Nucleus accumbens (tissue), 56 donors: ENCODE data around the gene TPSD1.
"Not testable (repeated sequence)": the region's sequence is repeated elsewhere in the genome, so short reads cannot be mapped to it uniquely, and the experiment has no call there.

ENCODE experiments used
- DNase-seq, 56 donors: peaks; one replicate each; lab custom pipeline; 2025; lab: John Stamatoyannopoulos, UW

TPSD1 gene

DNA sequence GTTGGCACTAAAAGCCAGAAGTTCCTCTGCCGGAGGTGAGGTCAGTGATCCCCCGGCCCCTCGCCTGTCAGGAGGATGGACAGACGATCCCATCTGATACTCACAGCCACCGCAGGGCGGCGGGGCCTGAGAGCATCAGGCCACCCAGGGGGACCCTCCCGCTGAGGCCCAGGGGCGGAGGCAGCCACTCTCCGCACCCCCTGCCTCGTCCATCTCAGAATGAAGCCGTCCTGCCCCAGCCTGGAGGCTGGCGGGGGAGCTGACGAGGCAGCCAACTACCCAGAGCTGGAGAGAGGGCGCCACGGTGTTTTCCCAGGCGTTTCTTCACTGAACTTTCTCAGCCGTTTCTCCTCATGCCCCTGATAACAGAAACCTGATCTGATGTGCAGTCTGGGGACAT, 22.6 kb downstream of the TPSD1 start:
- no peak for DNase-seq

DNA sequence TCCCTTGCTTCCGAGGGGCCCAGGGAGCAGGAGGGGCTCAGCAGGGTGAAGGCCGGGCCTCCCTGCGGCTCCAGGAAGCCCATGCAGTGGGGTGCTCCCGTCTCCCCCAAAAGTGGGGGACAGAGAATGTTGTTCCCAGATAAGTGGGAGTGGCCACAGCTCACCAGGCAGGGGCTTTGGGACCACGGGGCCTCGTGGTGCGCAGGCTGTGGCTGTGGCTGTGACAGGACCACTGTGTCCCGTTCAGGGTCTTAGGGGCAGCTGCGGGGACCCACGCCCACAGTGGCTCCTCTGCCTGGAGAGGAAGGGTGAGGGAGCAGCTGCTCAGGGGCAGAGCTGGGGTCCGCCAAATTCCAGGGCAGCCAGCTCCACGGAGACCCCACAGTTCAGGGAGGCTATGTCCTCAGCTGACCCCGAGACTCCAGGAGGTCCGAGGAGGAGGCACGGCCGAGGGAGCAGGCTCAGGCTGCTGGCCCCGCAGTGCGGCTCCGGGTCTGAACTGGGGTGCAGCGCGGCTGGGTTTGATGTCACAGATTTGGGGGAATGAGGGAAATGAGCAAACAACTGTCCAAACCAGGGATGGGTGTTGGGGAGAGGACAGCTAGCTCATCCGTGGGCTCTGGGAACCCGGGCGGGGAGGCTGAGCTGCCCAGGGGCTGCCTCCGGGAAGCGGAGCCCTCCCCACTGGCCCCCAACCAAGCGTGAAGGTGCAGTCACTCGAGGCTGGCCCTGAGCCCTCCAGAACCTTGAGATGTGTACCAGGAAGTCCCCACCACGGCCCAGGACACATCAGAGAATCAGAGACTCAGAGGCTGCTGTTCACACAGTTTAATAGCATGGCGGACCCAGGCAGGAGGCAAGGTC, 23.4 kb downstream of the TPSD1 start:
- no peak for DNase-seq

DNA sequence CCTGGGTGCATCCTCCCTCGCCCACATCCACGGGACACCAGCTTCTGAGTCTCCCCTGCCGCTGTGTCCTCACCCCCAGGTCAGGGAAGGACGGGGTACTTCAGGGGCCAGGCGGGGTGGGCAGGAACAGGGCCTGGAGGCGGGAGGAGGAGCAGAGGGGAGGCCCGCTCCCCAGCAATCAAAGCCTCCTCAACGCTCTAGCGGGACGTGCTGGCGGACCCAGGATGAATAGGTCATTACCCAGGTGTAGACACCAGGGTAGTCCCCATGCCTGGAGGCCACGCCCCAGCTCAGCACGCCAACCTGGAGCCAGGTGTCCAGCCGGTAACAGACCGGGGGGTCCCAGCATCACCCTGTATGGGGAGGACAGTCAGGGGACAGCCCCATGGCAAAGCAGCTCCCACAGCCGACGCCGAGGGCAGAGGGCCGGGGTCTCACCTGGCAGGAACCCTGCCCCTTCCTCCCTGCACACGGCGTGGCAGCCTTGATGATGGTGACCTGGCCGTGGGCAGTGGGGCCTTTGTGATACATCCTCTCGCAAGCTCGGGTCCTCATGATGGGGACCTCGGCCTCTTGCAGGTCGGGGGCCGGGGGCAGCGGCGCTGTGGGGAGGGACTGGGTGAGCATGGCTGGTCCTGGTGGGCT, 24.2 kb downstream of the TPSD1 start:
- no peak for DNase-seq

DNA sequence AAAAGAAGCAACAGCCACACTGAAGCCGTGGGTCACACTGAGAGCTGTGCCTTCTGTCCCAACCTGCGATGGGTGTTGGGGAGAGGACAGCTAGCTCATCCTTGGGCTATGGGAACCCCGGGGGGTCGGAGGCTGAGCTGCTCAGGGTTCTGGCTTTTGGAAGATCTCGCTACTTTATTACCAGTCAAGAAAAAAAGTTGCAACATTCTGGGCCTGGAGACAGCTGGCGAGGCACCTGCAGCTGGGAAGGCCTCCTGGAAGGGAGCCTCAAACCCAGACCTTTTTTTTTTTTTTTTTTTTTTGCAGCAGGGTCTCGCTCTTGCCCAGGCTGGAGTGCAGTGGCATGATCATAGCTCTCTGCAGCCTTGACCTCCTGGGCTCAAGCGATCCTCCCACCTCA, 24.9 kb downstream of the TPSD1 start:
- DNase-seq = no peak

DNA sequence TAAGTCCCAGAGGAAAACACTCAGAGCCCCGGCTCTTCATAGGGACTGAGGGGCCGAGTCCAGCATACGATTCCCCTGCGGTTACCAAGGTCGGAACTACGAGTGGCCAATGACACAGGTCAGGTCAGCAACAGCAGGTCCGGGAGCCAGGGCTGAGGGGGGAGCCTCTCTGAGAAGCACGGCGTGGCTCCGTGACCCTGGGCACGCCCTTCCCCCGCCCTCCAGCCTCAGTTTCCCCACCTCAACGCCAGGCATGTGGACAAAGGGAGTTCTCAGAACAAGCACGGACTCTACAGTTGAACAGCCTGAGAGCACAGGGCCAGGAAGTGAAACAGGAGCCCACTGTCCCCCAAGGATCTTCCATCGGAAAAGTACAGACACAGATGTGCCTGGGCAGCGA, 25.6 kb downstream of the TPSD1 start:
- DNase-seq = no peak

DNA sequence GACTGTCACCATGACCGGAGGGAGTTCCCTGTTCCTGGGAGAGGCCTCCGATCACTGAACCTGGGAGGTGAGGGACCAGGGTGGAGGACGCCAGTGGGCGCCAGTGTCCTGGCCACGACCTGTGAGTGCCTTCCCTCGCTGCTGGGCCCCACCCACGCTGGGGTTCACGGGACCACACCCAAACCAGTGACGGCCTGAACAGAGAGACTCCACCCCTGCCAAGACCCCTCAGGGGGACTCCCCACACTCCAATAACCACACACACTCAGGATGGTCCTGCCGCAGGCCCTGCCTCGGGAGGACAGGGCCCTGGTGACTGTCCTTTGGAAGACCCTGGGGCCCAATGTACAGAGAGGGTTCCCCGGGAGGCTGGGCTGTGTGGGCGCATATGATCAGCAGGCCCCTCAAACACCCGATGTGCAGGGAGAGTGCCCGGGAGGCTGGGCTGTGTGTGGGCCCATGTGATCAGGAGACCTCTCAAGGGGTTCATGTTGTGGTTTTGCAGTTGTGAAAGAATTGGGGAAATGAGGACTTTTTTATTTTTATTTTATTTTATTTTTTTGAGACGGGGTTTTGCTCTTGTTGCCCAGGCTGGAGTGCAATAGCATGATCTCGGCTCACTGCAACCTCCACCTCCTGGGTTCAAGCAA, 26.6 kb downstream of the TPSD1 start:
- no peak for DNase-seq

DNA sequence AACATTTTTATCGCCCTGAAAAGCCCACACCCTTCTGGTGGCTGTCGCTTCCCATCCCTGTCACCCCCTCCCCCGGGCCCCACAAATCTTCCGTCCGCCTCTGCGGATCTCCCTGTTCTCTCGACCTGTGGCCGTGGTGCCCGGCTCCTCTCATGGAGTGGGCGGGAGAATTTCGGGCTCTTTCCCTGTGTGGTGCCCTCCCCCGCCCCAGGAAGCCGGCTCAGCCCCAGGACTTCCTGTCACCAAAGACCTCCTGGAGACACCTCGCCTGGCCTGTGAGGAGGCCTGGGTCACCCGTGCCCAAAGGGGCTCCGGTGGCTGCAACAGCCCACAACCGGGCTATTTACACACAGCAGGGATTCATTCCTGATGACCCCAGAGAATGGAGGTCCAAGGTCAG, 27.4 kb downstream of the TPSD1 start:
- no peak for DNase-seq

DNA sequence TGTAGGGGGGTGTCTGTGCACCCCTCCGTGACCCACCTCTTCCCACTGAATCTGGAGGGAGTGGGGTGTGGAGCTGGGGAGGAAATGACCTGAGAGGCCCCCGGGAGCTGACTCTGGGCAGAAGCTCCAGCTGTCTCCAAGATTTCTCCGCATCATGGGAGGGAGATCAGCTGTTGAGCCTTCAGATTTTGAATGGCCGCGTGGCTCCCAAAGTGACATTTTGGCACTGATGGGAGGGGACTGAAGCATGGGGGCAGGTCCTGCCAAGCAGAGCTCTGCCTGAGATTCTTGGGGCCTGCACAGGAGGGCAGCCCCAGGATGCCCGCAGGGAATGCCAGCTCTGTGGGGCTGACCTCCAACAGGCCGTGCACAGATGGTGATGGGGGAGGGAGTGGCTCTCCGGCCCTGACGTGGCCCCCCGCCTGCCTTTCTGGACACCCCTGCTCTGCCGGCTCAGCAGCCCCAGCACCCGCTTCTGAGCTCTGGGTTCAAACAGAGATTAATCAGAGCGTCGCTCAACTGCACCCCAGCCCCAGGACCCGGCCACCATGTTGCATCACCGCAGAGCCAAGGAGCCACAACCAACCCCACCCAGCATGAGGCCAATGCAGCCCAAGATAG, 28.2 kb downstream of the TPSD1 start:
- no peak for DNase-seq

DNA sequence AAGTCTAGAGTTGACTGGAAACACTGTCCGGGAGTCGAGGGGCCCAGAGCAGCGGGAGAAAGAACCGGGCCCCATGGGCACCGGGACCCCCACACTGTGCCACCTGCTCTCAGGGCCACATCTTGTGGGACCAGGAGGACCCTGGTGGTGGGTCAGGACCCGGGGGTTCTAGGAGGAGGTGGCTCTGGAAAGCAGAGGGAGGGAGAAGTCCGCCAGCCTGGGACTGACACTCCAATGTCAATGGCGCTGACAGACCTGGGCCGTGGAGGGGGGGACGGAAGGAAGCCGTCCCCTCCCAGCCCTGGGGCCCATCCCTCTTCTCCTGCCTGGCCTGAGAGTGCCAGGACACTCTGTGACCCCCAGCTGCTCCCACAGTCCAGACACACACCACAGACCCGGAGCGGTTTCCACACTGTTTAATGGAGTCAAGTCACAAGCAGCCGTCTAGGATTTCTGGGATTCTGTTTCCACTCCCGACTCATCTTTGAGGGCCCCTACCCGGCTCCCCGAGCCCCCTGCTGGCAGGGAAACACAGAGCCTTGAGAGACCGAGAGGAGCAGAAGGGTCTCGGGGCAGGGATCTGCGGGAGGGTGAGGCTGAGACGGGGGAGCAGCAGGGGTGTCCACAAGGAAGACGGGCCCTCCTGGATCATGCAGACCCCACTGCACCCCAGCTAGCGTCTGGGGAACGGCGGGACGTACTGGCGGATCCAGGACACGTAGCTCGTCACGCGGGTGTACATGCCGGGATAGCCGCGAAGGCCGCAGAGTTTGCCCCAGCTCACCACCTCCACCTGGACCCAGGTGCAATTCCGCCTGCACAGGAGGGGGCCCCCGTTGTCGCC, 30.0 kb downstream of the TPSD1 start:
- DNase-seq = no peak

DNA sequence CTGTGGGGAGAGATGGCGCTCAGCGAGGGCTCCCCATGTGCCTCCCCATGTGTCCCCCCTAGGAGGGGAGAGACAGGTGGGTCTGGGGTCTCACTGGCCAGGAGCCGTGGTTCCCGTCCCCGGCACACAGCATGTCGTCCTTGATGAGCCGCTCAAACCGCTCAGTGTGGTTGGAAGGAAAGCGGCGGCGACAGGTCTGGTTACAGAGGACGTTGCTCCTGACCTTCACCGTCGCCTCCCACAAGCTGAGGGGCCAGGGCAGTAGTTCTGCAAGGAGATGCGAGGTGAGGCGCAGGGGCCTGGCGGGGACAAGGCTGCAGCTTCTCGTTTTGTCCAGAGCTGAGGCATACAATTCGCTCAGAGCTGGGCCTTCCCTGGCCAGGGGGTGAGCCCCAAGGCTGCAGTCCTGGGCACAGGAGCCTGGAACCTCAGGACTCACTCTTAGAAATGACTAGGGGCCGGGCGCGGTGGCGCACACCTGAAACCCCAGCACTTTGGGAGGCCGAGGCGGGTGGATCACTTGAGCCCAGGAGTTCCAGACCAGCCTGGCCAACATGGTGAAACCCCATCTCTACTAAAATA, 30.7 kb downstream of the TPSD1 start:
- DNase-seq = no peak

DNA sequence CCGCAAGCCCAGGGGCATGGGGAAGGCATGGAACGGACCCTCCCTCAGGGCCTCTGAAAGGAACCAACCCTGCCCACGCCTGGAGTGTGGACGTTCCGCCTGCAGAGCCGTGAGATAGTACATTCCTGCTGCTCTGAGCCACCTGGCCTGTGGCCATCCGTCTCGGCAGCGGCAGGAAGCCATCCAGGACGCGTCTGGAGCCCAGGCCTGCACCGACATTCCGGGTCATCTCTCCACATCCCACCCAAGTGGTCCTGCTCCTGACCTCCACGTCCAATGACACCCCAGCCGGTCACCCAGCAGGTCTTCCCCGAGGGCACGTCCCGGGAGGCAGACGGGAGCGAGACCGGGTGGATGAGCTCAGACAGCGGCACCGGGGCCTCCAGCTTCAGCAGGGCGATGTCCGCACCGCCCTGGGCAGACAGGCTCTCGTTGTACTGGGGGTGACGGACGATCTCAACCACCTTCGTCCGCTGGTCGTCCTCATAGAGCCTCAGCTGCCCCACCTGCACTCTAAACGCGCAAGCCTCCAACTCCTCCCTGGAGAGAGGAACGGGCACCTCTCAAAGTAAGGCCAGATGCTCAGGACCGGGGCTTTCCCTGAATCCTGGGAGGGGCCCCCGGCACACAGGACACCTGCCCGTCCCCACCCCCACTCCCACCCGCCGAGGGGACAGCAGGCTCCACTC, 32.3 kb downstream of the TPSD1 start:
- no peak for DNase-seq

DNA sequence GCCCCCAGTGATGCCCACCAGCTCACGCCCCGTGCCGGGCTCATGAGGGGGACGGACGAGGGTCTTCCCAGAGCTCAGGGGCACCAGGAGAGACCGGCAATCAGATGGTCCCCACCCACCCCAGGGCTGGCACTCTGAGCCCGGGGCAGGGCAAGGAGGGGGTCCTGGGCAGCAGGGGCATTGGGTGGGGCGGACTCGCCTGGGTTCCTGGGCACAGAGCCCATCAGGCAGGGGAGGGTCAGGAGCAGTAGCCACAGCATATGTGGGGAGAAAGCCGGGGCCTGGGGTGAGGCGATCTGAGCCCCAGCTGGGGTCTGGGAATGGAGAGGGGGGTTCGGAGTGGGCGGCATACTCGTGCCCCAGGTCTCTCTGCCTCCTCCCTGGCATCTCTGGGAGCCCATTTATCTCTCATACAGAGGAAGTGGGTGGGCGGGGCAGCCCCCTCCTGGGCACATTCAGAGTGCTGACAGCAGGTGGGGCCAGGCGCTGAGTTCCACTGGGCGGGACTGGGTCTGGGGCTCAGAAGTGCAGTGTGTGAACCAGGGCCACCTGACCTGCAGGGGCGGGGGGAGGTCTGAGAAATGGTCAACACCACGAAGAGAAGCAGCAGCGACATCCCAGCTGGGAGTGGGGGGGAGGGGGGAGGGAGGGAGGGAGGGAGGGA, 33.1 kb downstream of the TPSD1 start:
- no peak for DNase-seq

DNA sequence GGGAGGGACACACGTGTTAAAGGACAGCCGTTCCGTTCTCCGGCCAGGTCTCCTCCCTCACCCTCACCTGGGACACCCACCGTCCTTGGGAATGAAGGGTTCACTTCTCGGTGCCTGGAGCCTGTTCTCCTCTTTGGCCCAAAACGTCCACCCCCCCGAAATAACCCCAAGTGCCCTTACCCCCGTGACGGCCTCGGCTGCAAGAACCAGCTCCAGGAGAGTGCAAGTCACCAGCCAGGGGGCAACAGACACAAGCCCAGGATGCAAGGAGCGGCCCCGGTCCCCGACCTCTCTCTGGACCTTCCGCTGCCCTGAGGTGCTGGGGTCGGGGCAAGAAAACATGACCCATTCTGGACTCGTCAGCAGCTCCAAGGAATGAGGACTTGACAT, 33.6 kb downstream of the TPSD1 start:
- no peak for DNase-seq

DNA sequence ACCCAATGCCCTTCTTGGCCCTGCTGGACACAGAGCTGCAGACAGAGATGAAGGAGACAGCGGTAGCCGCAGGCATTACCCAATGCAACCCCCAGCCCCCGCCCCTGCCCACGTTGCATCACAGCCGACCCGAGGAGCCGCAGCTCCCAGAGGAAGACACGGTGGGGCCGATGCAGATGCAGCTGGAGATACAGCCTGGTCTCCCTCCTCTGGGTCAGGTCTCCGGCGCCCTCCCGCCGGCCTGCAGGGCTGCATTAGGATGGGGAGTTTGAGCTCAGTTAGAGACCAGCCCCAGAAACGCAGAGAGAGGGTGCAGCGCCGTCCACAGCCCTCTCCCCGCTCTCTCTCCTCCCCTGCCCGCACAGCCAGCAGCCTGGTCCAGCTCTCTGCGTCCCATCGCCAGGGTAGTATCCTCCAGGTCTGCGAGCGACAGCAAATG, 34.2 kb downstream of the TPSD1 start:
- DNase-seq = no peak

DNA sequence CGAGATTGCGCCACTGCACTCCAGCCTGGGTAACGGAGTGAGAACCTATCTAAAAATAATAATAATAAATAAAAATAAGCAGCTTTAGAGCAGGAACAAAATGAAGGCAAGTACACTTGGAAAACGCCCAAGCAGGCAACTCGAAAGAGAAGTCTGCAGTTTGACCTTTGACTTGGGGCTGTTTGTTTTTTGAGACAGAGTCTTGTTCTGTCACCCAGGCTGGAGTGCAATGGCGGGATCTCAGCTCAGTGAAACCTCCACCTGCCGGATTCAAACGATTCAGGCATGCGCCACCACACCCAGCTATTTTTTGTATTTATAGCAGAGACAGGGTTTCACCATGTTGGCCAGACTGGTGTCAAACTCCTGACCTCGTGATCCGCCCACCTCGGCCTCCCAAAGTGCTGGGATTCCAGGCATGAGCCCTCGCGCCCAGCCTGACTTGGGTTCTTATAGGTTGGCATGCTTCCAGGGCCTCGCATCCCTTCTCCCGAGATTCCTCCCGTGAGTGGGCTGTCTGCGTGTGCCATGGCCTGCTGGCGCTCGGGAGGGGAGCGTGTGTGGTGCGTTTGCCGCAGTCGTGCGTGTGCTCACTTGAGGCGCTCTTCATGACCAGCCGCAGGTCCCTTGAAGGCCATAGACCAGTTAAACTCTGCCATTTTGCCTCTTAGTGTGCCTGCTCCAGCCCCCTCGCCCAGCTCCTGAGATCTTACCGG, 35.1 kb downstream of the TPSD1 start:
- no peak for DNase-seq

DNA sequence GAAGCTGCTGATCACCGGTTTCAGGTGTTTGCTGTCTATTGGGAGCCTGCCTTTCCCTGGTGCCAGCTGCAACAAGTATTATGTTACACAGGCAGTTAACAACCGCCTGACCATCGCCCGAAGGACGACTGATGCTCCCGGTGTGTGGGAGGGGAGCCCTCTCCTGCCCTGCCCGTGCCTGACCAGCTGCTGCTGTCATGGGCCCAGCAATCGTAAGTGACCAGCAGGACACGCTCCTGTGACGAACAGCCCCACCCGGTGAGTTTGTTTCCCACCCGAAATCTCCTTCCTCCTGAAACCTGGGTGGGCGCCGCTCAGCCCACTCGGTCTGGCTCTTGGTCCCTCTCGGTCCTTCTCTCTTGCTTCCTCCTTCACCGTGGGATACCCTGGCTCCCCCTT, 35.7 kb downstream of the TPSD1 start:
- no peak for DNase-seq

DNA sequence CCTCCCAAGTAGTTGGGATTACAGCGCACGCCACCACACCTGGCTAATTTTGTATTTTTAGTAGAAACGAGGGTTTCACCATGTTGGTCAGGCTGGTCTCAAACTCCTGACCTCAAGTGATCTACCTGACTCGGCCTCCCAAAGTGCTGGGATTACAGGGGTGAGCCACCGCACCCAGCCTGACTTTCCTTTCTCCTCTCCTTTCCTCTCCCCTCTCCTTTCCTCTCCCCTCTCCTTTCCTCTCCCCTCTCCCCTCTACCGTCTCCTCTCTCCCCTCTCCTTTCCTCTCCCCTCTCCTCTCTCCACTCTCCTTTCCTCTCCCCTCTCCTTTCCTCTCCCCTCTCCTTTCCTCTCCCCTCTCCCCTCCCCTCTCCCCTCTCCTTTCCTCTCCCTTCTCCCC, 36.3 kb downstream of the TPSD1 start:
- DNase-seq = not testable (repeated sequence)

DNA sequence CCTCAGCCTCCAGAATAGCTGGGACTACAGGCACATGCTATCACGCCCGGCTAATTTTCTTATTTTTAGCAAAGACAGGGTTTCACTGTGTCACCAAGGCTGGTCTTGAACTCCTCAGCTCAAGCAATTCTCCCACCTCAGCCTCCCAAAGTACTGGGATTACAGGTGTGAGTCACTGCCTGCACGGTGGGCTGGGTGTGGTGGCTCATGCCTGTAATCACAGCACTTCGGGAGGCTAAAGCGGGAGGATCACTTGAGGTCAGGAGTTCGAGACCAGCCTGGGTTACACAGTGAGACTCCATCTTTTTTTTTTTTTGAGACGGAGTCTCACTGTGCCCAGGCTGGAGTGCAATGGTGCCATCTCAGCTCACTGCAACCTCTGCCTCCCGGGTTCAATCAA, 36.9 kb downstream of the TPSD1 start:
- DNase-seq = not testable (repeated sequence)
